ENCODE measurements around the gene FBXO42. TPM values are rescaled to one million over a fixed set of nuclear protein-coding genes. Genes with fewer than 3 reads are reported as not detected.

Gene FBXO42
- total and polyA plus RNA-seq, 2 of the 4 experiments (the other 2 are of a cell fraction), result 12.0 to 18.8 TPM

DNA sequence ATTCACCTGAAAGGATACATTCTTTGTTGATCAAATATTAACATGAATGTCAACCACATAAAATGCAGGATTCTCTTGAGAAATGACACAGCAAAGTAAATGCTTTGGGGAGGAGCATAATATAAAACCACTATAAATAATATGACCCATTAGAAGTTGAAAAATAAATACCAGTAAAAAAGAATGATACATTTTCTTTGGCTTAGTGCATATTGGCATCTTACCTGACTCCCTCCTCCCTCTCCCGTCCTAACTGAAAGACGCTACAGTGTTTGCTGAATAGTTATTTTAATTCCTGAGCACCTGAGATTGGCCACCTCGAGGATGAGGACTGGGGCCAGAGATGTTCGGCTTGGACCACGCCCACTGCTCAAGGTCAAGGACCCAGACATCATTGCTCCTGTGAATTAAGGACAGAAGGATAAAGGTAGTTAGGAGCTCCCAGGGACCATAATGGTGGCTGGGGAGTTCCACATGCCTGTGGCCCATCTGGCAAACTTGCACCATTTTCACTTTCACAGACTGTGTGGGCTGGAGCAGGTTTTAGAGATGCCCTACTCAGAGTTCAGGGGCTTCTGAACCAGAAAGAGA lies 98.9 kb downstream of the FBXO42 start:
- no peak for DNase-seq
- no peak for ATAC-seq (ENCODE audit: low read depth)
- Histone ChIP-seq H2AK5ac (ENCODE audit: low read depth, low read length) (no peak overlapping the region), H4K8ac (ENCODE audit: low read depth in 2 of 2, low read length in 2 of 2) (no peak overlapping the region), H3K9ac (ENCODE audit: low read depth, low read length) (no peak overlapping the region), H2AFZ (replicated peaks; ENCODE audit: low read length, poor library complexity) (no peak overlapping the region), H3K4me3 (ENCODE audit: insufficient read depth, low read depth, low read length) (no peak overlapping the region), H3K27ac (ENCODE audit: insufficient read depth, low read length) (no peak overlapping the region), H3K9me3 (ENCODE audit: control insufficient read depth, insufficient read depth, low read length) (no peaks in the 10 kb centered on the region), H4K20me1 (ENCODE audit: insufficient read depth, low read length) (peaks cover 2% of the 10 kb centered on the region; the same call in 1 of the 2 replicates), H3K36me3 (ENCODE audit: control insufficient read depth, insufficient read depth, low read length) (peaks cover 26% of the 10 kb centered on the region), H2AK9ac (replicated peaks; ENCODE audit: low read depth, low read length, poor library complexity) (no peak overlapping the region), H3K14ac (replicated peaks; ENCODE audit: low read depth, low read length) (no peak overlapping the region), H4K91ac (ENCODE audit: insufficient read depth, low read depth, low read length) (no peak overlapping the region), H3K18ac (ENCODE audit: low read depth, low read length) (no peak overlapping the region), H3K56ac (ENCODE audit: extremely low read depth, insufficient read depth, low read length) (no peak overlapping the region), H2BK20ac (ENCODE audit: low read depth, low read length) (no peak overlapping the region; the same call in 1 of the 2 replicates), H2BK5ac (ENCODE audit: low read depth, low read length, poor library complexity, severe bottlenecking) (no peak overlapping the region), H3K23ac (ENCODE audit: low read depth, low read length) (no peak overlapping the region), H3K79me1 (ENCODE audit: low read depth in 1 of 2, low read length in 2 of 2) (peaks cover 22 to 47% of the 10 kb centered on the region in 2 experiments), H3K9me1 (ENCODE audit: insufficient read depth, low read length) (peaks cover 18% of the 10 kb centered on the region), H3K4ac (ENCODE audit: low read depth, low read length) (no peak overlapping the region), H2BK15ac (ENCODE audit: low read depth, low read length) (no peak overlapping the region), H3K4me1 (ENCODE audit: control insufficient read depth, insufficient read depth, low read length) (peaks cover 21% of the 10 kb centered on the region), H3K27me3 (ENCODE audit: control insufficient read depth, insufficient read depth, low read length) (no peaks in the 10 kb centered on the region), H3K4me2 (ENCODE audit: low read depth, low read length) (no peak overlapping the region), H4K5ac (ENCODE audit: low read depth, low read length) (no peak overlapping the region), H2BK120ac (ENCODE audit: low read depth, low read length) (no peak overlapping the region)
- BruUV-seq (replicated peaks), result no TSS peak
- dilution Hi-C loops (cut with HindIII; ENCODE audit: low sequenced_read_pairs, unreplicated experiment), result no loop called here
- TF ChIP-seq RAD21 (IDR thresholded peaks at IDR 0.05; ENCODE audit: low read length) (no peak), MAZ (IDR thresholded peaks at IDR 0.05; ENCODE audit: borderline replicate concordance, low read depth, low read length) (no peak), FOS (IDR thresholded peaks at IDR 0.05; ENCODE audit: low read depth, low read length) (no peak), MAFK (IDR thresholded peaks at IDR 0.05; ENCODE audit: low read depth, low read length) (no peak), CEBPB (IDR thresholded peaks at IDR 0.05; ENCODE audit: low read depth, low read length) (no peak)
- TF ChIP-seq, protein P1, sequence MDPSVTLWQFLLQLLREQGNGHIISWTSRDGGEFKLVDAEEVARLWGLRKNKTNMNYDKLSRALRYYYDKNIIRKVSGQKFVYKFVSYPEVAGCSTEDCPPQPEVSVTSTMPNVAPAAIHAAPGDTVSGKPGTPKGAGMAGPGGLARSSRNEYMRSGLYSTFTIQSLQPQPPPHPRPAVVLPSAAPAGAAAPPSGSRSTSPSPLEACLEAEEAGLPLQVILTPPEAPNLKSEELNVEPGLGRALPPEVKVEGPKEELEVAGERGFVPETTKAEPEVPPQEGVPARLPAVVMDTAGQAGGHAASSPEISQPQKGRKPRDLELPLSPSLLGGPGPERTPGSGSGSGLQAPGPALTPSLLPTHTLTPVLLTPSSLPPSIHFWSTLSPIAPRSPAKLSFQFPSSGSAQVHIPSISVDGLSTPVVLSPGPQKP (IDR thresholded peaks at IDR 0.05; ENCODE audit: borderline replicate concordance, low read depth, low read length), result no peak
- TF ChIP-seq, protein P2, sequence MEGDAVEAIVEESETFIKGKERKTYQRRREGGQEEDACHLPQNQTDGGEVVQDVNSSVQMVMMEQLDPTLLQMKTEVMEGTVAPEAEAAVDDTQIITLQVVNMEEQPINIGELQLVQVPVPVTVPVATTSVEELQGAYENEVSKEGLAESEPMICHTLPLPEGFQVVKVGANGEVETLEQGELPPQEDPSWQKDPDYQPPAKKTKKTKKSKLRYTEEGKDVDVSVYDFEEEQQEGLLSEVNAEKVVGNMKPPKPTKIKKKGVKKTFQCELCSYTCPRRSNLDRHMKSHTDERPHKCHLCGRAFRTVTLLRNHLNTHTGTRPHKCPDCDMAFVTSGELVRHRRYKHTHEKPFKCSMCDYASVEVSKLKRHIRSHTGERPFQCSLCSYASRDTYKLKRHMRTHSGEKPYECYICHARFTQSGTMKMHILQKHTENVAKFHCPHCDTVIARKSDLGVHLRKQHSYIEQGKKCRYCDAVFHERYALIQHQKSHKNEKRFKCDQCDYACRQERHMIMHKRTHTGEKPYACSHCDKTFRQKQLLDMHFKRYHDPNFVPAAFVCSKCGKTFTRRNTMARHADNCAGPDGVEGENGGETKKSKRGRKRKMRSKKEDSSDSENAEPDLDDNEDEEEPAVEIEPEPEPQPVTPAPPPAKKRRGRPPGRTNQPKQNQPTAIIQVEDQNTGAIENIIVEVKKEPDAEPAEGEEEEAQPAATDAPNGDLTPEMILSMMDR (conservative IDR thresholded peaks at IDR 0.05; ENCODE audit: low read depth, low read length), result no peak
- intact Hi-C loops (cut with micrococcal nuclease), result no loop called here
- CTCF ChIA-PET, result no interaction called here
- WGBS, 2 experiments (ENCODE audit: extremely low coverage in 2 of 2, insufficient read length in 1 of 2), result 92% methylated on average over 3 of the region's 5 CpGs; no CpG with 5 or more reads in 1 of the 2 experiments
- in situ Hi-C loops (cut with MboI; ENCODE audit: low sequenced_read_pairs), result no loop called here
- POLR2A ChIA-PET (ENCODE audit: unreplicated experiment), result no interaction called here

Data from IMR-90 (cell line).